GM18868 (cell line): ENCODE results near the gene MUSTN1.

ENCODE experiments used
- ATAC-seq: cut with Tn5 transposase; IDR thresholded peaks from one replicate; pipeline ENCODE4 v1.9.1; 2021; ENCODE audit warnings: mild to moderate bottlenecking, moderate library complexity; ENCODE audit not compliant: unreplicated experiment

The MUSTN1 gene

DNA sequence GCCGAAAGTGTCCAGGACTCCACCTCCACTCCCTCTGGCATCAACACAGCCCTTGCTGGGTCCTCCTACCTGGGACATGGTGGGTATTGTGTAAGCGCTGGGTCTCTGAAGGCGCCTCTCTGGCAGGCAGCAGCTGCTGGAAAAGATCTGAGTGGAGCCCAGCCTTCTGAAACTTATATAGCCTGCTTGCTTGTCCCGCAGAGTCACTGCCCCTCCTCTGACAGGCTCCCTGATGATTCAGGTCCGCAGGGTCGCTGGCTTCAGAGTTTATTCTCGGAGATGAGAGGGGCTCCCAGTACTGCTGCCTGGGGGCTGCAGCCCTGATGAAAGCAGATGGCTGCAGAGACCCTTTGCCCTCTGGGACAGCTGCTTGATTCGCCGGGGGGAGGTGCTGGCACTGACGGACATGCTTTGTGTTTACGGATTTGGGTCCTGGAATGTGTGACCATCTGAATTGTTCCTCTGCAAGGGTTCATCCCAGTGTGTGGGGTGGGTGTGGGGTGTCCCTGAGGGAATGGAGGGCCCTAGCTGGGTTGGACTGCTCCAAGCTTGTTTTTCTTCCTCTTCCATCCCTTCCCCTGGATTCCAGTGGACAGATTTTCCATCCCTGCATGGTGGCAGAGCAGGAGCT is at the start of gene MUSTN1:
Gene MUSTN1, minus strand, starts transcription at position 149 of the 631 bp plus-strand sequence. Its CDS starts 71 bp downstream, at position 78.
- ATAC-seq, result no peak

DNA sequence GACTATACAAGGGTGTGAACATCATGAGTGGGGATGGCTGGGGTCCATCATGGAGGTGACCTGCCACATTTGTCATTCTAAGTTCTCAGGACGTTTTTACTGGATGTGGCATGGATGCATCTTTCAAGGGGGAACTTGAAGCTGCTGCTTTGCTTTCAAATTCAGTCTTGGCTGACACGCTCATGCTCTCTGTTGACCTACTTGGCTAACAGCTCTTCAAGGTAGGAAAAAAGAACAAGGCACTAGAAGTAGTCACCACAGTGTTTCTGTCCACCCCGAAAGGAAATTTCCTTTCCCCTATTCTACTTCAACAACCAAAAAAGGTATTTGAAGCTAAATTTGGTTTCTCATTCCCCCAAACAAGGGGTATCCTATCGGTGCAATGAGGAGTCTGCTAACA is 47.6 kb upstream of the MUSTN1 start:
- no peak for ATAC-seq

DNA sequence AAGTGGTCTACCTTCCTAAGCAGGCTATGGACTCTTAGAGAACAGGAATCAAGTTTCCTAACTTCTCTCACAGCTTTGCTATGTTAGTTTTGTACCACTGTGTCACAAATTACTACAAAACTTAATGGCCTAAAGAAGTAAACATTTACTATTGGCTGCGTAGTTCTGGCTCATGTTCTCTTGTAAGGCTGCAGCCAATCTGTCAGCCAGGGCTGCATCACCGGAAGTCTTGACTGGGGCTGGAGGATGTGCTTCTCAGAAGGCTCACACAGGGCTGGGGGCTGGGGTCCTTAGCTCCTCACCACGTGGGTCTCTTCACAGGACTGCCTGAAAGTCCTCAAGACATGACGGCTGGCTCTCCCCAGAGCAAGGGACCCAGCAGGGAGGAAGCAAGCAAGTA is 47.1 kb upstream of the MUSTN1 start:
- ATAC-seq, result no peak

DNA sequence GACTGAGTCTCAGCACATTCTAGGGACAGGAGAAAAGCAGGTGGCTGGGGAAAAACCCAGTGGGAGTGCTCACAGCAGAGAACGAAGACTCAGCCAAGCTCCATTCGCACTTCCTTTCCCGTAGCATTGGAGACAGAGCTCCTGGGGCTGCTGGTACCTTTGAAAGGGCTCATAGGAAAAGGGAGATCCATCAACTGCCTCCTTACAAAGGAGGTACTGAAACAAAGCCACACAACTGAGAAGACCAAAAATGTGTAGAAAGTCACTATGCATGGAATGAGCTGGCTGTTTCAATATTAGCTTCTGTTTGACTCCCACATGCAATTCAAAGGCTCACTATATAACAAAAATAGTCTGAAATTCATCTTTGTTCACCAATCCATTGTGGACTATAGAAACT is 45.7 kb upstream of the MUSTN1 start:
- ATAC-seq, result peak; percentile 76

DNA sequence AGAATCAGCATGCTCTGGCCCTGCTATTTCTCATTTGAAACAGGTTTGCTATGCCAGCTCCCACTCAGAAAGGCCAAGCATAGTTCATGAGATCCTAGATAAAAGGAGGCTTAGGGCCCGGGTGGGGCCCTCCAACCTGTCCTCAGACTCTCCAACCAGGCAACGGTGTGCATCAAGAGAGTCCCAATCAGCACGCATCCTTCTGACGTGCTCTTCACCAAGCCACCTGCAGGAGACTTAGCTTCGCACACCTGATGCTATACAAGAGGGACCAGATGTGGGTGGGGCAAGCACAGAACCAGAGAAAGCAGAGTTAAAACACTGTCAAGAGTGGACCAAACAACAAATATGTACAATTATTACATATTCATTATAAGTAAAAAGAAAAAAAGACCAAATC is 45.2 kb upstream of the MUSTN1 start:
- peak; percentile 38 for ATAC-seq

DNA sequence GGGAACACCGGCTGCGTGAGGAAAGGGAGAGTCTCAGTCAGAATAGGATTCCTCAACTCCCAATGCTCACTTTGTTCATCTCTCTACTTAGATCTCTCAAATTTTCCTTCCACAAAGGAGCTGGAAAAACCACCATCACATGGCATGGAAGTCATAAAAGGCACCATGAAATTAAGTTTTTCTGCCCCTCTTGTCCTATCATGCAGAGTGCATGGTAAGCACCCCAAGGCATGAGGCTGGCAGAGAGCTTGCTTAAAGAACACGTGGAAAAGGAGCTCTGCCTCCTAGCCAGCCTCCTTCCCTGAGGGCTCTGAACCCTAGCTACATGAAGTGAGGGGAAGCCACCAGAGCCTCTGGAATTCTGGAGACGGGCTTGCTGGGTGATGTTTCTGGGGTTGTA is 44.8 kb upstream of the MUSTN1 start:
- no peak for ATAC-seq

DNA sequence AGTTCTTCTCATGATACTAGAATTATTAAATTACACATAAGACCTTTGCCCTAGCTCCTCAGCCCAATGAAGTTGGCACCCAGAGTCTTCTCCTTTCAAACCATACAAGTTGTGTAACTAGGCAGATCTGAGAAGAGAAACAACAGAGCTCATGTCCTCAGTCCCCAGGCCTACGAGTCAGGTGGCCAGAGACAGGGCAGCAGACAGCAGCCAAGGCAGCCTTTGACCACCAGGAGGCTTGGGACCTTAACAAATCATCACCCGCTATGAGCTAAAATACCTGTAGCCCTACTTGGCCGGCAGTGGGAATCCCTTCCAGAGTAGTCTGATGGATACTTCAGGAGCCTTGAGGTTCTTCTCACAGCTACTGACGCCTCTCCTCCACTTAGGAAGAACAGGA is 44.3 kb upstream of the MUSTN1 start:
- no peak for ATAC-seq

DNA sequence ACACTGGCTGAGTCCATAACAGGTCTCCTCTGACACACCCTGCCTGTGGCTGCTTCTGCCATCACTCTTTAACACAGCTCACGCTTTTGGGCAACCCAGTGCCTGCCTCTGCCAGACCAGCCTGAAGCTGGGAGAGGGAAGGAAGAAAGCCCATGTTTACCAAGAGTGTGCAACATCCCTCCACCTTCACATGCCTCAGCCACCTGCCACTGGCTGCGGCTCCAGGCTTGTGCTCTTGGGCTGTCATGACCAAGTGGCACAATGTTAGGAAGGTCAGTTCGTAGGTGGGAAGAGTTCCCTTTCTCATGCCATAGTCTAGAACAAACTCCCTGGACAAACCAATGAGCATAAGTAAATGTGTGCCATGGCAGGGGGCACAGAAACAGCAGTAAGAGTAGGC is 42.3 kb upstream of the MUSTN1 start:
- no peak for ATAC-seq

DNA sequence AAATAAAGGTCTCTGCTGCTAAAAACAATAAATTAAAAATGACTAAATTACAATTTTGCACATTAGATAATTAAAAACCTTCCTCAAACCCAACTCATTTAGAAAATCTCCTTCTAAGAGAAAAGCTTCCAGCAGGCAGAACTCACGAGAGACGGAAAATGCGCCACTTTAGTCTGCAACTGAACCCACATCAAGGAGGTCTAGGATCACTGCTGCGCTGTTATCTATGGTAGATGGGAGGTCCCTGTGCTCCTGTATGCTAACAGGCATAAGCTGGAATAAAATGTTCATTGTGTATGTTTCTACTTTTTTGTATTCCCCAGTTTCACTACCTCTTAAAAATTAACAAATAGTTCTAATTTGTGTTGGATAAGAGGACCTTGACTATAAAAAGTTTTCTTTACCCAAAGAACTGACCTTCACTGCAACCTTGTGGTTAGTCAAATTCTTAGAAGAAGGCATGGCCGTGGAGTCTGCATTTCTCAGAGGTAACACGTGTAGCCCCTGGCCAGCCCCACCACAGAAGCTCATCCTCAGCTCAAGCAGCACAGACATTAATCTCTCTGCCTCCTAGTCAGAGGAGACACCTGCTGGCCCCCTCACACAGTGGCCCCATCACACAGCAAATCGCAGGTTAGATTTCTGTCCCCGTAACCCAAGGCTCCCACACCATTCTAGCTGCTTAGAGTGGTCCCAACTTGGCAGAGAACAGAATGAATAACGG is 40.2 kb upstream of the MUSTN1 start:
- ATAC-seq, result no peak

DNA sequence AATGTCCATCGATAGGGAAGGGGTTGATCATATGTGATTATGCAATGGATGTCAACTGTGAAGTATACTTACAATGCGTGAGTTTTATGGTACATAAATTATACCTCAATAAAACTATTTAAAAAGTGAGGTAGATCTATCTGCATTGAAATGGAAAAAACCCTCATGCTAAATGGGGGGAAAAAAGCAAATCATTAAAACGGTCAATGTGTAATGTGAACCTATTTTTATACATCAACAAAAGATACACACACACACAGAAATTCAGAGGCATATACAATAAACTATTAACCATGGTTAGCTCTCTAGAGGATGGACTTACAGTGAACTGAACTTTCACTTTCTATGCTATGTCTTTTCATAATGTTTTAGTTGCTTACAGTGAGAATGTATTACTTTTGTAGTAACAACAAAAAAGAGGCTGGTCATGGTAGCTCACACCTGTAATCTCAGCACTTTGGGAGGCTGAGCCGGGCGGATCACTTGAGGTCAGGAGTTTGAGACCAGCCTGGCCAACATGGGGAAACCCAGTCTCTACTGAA is 39.4 kb upstream of the MUSTN1 start:
- ATAC-seq, result no peak

DNA sequence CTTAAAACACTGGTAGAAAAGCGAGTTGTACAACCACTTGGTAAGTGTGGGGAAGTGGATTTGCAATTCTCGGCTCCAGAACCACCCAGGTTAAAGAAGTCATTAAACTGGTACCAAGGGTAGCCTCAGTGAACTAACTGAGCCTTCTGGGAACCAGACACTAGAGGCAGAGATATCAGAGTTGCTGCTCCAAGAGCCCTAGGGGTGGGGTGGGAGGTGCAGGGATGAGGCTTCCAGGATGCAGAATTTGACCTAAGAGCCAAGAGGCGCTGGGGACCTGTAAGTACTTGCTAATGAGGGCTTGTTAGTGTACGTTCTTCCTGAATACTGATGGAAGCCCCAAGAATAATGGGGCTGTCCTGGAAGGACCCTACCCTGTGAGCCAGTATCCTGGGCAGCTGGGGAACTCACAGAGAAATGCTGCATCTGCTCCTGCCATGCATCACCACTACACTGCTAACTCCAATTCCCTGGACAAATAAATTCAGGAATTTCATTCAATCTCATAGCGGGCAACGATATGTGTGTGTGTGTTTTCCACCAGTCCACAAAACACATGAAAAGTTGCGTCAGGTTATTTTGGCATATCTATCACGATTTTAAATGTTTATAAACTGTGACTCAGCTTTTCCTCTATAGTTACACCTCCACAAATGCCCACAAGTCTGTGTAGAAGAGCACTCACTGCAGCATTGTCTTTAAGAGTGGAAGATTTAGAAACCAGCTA is 38.8 kb upstream of the MUSTN1 start:
- ATAC-seq, result no peak

DNA sequence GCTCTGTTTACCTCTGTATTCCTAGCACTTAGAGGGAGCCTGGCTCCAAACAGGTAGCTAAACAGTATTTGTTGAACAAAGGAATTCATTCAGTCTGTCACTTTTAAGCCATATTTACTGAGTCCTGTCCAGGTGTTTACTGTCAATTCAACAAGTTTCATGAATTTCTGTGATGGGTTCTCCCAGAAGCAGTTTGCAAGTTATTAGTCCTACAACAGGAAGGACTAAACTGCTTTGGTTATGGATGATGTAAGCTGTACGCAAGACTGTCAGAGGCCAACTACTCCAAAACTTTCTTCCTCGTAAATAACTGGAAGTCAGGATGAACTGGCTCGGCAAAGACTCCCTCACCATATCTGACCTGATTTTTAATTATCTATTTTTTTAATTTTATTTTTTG is 37.4 kb upstream of the MUSTN1 start:
- ATAC-seq, result no peak

DNA sequence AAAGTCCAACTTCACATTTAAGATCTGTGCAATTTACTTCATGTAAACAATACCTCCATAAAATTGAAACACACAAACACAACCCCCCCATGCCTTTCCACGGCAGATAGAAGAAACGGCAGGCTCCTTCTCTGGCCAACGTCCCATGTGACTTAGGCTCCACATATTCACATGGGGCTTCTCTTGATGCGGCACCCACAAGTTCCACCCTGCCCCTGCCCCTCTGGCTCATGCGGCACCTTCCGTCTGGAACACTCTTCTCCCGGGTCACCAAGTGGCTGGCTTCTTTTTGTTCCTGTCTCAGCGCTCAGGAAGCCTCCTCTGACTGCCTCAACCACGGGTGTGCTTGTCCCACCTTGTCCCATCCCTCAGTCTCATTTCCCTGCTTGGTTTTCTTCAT is 36.9 kb upstream of the MUSTN1 start:
- ATAC-seq, result no peak

DNA sequence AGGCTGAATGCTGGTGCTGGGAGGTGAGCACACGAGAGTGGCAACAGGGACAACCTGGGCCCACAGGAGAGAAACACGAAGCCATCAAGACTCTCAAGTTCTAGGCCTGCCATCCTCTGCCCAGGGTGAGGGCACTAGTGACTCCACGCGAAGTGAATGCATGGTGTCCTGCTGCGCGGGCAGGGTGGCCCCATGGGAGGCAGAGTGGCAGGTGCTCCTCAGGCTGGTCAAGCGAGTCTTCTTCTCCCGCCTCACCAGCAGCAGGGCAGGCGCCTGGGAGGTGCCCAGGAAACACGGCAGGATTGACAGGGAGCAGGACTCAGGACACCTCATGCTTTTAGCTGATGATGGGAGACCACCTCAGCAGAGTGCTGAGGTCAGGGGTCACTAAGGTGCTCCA is 35.7 kb upstream of the MUSTN1 start:
- no peak for ATAC-seq

DNA sequence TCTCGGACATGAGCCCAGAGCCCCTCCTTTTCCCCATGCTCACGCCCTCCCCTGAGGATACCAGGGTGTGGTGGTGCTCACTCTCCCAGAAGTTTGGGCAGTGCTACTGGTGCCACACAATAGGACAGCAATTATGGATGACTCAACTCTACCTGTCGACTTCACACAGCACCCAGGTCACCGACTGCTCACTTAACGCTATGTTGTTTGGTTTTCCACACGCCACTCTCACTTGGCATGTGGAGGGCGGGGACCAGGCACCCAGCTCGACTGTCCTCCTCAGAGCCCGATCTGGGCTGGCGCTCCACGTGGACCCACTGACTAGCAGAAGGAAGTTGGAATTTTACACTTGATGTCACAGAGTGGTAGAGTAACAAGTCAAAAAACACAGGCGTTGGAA is 31.6 kb upstream of the MUSTN1 start:
- ATAC-seq, result no peak

DNA sequence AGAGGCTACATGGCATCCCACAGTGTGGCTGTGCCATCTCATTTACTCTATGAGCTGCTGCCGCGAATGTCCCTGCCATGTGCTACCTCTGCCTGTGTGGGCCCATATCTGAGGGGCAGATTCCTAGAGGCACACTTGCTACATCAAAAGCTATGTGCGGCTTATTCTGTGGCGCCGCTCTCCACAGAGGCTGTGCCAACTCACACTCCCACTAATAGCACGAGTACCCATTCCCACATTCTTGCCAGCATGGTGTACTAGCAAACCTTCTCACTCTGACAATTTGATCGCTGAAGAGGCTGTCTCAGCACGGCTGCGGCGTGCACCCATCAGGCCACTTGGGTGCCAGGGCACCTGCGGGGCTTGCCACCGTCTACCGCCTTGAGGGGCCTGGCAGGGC is 31.2 kb upstream of the MUSTN1 start:
- no peak for ATAC-seq

DNA sequence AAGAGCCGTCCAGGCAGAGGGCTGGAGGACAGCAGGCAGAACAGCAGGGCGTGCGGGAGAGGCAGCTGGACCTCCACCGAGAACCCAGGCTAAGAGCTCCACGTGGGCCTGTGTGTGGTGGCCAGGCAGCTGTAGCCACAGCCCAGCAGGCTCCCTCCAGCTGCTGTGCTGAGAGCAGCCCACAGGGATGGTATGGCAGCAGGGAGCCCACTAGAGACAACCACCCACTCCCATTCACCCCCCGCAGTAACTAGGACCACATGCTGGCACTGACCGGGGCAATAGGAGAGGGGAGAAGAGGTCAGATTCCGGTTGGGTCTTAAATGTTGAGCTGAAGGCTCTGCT is 25.6 kb upstream of the MUSTN1 start:
- ATAC-seq, result no peak

DNA sequence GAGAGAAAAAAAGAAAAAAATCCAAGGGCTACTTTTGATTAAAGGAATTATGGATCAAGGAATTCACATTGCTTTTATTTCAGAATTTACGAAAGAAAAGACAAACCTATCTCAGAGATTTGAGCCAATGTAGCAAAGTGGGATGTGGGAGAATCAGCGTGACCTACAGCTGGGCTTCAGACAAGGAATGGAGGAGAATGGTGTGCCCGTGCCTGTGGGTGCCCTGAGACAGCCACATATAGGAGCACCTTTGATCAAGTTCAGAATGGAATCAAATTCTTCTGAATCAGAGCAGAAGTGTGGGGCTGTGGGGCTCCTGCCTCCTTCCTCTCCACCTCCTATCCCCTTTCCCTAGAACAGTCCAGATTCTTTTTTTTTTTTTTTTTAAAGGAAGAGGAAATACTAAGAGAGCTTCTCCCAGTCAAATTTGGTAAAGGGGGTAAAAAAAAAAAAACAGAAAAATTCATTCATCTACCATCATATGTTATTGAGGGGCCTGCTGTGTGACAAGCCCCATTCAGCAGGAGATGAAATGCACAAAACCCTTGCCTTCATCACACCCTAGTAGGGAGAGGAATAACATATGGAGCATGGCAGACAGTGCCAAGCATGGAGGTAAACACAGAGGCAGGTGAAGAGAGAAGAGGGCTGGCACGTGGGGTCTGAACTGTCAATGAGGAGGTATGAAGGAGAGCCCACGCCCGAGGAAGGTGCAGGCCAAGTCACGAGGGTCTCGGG is 25.0 kb upstream of the MUSTN1 start:
- ATAC-seq, result no peak

DNA sequence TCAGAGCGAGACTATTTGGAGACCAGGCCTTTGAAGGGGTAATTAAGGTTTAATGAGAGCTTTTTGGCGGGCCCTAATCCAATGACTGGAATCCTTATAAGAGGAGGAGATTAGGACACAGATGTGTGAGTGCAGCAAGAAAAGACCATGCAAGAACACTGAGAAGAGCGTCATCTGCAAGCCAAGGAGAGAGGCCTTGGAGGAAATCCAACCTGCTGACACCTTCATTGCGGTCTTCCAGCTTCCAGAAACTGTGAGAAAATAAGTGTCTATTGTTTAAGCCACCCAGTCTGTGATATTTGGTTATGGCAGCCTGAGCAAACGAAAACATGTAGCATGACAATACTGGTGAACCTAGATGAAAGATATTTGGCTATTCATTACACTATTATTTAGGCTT is 23.0 kb upstream of the MUSTN1 start:
- ATAC-seq, result no peak

DNA sequence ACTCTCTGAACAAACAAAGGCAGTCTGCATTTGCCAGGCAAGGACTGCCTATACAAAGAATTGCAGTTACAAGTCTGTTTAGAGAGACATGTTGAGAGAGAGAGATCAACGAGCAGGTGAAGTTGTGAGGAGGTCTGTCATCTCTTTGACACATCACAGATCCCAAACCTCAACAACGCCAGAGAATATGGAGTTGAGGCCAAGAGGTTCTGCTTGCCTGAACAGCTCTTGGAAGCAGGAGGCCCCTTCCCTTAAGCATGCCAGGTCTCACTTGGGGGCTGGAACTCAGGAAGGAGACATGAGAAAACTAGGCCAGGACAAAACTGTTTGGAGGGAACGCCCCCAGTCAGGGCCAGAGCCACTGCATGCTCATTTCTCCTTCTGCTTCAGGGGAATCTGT is 22.3 kb upstream of the MUSTN1 start:
- ATAC-seq, result peak; percentile 19

DNA sequence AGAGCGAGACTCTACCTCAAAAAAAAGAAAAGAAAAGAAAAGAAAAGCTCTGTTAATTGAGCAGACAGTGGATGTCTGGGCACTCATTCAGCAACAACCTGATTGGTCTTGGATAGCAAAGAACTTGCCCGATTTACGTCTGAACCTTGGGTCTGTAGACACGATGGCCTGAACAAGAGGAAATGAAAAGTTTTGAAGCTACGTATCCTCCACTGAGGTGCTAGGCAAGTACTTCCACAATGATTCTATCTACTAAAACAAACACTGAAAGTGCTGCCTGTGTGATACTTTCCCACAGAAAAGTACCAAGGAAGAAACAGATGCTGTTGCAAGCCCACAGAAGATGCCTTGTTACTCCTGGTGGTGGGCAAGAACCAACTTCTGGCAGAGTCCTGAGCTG is 21.8 kb upstream of the MUSTN1 start:
- peak; percentile 61 for ATAC-seq
